Activated gamma-delta T cell treated with Interleukin-2 at 50 U/mL for 16 hours (primary cell): ENCODE data around the gene UROC1.

Experiments used
- DNase-seq: peaks from one replicate; pipeline ENCODE4 v3.0.0-alpha.2; 2020

The UROC1 gene

DNA sequence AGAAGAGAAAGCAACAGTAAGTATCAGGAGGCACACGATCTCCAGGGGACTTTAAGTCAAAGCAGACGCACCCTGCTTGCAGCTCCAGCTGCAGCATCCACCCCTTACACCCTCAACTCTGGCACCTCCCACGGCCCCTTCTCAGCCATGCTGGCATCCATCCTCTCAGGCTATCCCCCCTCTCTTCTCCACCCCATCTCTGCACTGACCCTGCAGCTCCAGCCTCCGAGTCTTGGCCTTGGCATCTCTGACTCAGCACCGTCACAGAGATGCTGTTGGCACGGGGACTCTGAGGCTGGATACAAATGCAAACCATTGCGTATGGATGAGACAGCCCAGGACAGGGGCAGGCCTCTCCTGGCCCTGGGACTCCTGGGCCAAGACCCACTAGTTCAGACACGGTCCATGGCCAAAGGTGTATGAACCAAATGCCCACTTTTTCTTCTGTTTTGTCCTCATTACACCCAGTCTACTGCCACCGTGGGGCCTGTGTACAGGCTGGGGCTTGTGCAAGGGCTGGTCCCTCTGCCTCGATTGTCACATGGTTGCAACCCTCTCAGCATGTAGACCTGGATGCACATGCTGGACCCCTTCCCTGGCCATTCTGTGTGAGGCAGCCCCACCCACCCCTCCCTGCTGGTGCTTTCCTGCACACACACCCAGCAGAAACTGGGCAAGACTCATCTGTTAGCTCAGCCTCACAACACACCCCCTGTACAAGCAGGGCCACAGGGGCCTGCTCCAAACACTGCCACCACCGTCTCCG lies 23.2 kb downstream of the UROC1 start:
- no peak for DNase-seq

DNA sequence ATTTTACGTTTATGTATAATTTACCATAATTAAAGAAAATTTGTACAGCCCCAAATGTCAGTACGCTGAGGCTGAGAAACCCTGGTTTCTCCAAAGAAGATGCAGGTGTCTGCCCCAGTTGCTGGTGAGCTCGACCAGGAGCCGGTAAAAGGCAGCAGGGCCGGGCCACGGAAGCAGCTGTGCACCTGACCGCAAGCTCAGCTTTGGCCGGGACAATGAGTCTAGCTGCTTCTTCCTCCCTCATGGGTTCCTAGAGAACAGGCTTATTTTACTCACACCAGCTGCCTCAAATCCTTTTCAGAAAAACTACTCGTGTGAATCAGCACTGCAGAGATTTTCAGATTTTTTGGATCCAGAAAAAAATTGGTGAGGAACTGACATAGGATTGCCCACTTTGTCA lies 23.8 kb downstream of the UROC1 start:
- DNase-seq, result no peak

DNA sequence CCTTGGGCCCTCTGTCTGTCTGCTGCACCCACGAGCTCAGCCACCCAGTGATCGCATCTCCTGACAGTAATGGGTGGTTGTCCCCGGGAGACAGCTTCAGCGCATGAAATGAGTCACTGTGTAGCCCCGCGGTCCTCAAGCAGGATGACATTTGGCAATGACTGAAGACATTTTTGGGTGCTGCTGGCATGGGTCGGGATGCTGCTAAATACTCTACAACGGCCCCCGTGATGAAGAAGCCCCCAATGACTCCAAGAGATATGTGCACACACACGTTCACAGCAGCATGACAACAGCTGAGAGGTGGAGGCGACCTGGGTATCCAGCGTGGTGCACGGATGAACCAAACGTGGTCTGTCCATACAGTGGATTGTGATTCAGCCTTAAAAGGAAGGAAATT lies 24.5 kb downstream of the UROC1 start:
- DNase-seq, result no peak

DNA sequence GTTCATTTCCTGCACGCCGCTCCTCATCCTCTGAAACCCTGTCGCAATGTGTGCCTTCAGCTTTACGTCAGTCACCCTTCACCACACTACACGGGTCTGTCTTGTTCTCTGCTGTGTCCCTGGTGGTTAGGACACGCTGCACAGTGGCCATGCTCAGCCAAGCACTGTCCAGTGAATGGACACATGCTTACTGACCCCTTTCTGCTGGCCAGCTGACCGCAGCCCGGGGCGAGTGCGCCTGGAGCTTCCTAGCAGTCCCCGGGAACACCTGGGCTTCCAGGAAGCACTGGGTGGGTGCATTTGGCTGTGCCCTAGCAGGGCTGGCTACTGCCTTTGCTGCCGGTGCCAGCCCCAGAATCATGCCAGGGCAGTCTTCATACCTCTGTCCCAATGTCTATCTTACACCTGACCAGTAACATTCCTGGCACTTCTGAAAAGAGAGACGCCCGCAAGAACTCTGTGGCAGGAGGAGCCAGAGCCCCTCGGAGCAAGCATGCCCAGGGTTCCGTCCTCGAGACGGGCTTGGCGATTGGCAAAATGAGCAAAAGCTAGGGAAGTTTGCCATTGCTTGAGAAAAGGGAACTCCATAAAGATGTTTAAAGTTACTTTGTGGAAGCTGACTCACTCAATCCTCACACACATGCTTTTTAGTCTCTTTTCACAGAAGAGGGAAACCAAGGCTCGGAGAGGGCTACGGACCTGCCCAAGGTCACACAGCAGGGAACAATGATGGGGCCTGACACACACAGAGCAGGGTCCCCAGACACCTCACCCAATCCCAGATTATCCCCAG lies 26.2 kb downstream of the UROC1 start:
- no peak for DNase-seq

DNA sequence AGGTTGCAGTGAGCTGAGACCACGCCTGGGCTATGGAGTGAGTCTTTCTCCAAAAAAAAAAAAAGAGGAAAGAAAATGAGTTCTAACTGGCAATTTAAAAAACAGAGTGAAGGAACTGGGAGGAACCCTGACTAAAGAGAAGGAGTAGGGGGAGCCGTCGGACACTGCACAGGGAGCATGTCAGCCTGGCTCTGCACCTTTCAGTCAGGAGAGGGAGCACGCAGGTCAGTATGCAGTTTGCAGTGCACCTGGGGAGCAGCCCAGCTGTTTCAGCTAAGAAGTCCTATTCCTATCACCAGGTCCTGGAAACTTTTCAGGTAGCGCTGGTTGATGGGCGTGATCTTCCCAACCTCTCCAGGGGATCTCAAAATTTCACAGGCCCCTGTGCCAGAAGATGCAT lies 27.0 kb downstream of the UROC1 start:
- DNase-seq, result no peak

DNA sequence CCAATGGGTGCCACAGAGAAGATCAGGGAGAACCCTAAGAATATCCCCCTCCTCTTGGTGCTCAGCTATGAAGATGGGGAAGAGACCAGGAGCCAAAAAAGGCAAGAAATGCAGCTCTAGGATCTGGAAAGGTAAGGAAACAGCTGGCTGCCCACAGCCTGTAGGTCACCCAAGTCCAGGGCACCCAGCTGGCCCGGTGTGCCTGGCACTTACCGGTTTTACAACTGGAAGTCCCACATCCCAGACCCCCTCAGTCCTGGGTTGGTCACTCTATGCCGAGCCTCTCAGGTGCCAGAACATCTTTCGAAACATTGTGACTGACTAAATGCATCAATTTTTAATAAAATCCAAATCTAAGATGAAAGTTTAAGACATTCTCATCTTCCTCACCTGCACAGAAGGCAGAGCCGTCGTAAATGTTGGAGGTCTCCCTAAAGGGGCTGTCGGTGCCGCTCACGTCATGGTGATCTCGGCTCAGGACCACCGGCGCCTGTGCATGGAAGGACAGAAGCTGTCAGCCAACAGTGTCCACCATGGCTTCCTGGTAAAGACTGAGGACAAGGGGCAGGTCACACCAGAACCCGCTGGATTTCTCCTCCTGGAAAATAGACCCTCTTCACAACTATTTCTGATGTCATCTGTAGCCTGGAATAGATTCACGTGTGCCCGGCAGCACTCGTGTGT lies 28.5 kb downstream of the UROC1 start:
- DNase-seq, result no peak

DNA sequence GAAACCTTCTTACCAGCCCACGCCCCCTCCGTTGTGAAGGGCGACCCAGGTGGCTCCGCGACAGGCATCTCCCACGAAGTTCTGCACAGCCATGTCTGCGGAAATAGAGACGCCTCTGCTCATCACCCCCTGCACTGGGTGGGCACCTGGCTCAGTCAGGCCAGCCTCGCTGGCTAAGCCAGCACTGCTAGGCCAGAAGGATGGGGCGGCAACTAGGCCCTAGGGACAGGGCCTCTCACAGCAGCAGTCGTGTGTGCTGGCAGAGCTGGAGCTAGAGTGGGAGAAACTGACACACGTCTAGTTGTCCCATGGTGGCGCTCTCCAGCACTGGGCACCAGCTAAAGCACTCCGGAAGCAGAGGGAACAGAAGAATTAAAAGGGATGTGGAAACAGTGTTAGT lies 29.4 kb downstream of the UROC1 start:
- no peak for DNase-seq

DNA sequence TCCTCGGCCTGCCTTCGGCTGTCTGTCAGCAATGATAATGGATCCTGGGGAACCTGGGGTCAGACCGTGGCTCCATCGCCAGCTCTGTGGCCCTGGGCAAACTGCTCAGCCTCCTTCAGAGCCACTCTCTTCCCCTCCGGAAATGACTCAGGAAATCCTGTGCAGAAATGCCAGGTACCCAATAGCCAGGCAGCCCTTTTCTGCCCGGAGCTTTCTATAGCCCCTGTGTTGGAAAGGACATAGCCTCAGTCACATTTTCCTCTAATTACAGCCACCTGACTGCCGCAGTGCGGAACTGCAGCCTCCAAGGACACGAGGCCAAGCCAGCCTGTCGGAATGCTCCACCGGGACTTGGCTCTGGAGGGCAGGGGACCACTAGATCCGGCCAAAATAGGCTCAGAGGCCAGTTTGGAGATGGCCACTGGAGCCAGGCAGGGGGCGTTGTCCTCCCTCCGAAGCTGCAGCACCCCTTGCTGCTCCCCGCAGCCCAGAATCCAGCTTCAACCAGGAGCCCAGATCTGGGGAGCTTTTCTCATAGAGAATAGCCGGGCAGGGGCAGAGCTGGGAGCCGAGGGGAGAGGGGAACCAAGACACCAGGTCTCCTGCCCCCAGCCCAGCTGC lies 30.3 kb downstream of the UROC1 start:
- DNase-seq, result no peak

DNA sequence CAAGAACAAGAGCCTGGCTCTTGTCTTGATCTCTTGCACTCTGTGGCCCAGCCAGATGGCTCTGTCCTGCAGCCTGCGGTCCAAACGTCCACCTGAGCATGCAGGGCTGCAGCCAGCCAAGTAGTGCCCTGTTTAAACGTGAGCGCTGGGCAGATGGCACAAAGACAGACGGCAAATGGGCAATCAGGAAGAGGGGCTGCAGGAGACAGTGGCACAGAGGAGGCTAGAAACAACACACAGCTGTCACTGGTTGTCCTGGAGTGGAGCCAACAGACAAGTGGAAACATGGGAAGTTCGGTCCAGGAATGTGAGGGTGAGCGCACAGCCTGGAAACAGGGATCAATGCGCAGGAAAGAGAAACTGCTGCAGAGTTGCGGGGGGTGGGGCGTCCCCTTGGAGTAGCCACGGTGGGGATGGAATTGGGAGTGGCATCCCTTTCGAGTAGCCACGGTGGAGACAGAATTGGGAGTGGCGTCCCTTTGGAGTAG lies 31.2 kb downstream of the UROC1 start:
- DNase-seq, result no peak

DNA sequence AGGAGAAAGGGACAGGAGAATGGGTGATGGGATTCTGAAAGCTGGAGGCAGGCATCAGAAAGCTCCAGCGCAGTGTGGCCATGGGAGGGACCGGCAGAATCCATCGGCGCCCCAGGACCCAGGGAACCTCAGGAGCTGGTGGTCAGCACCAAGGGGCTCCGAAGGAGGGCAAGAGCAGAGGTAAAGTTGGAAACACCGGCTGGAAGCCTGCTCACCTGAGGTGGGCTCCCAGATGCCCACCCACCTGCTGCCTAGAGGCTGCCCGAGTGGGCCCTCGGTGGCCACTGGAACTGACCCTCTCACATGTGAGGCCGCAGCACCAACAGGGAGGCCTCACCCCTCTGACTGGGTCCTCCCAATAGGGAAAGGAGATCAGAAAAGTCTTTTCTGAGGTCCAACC lies 31.6 kb downstream of the UROC1 start:
- DNase-seq, result no peak

DNA sequence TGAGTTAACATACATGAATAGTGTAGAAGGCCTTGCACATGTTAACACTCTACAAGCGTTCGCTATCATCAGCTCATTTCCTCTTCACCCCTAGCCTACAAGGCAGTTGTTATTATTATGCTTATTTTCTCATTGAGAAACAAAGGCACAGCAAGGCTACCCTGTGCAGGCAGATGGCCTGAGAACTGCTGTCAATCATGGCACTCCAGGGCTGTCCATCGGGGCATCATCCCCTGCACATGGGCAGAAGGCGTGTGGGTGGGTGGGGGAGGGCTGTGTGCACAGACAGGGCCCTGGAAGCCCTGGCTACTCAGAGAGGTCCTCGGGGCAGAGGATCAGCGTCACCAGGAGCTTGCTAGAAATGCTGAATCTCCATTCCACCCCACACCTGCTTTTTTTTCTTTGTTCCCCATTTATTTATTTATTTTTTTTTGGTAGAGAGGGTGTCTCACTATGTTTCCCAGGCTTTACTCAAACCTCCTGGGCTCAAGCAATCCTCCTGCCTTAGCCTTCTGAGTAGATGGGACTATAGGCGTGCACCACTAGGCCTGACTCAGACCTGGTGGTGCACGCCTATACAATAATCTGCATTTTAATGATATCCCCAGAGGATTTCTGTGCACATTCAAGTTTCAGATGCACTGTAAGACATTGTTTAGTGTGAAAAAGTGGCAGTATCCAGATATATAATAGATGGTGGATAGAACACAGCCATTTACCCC lies 32.2 kb downstream of the UROC1 start:
- DNase-seq, result no peak

DNA sequence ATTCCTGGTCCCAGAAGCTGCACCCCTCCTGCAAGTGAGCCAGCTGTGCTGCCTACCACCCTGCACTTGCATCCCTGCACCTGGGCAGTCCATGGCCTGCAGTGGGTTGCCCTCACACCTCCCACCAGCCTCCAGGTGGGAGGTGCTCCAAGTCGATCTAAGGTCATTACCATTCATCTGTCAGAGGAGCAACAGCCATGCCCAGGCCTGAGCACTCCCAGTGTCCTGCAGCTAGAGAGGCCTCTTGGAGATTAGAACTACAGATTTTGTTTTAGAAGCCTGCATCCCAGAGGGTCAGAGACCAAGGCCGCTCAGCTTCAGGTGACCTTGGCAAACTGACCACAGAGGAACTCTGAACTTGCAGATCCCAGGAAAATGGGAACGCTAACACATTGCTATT lies 32.9 kb downstream of the UROC1 start:
- DNase-seq, result no peak

DNA sequence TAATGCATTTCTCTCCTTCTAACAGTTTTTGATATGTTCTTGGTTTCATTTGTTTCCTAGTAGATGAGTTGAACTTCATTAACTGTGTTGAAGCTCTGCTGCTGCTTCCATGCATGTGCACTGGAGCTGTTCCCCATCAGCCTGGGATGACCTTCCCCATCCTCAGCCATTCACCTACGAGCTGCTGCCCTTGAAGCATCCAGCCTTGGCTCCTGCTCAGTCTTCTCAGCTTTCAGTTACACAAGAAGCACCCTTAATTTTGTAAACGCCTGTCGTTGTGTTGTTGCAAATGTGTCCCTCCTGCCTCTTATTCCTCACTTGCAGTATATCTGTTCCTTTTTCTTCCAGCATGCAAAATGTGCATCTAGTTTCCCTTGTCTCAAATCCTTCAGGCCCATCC lies 33.4 kb downstream of the UROC1 start:
- DNase-seq, result no peak

DNA sequence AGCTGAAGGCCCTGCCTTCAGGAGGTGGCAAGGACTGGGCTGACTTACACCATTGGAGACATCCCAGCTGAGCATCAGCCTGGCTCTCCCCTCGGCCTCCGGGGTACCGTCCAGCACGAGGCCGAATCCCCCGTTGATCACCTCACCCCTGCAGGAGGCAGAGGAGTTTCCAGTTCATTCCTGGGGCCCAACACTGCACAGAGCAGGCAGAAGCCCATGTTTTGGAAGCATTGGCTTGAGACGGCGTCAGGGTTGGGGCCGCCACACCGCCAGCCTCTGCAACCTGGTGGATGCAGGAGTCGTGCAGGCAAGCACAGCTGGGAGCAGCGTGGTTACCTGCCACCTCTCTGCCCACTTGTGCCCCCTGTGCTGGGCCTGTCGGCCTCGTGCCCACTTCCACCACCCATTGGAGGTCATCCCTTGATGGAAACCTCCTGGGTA lies 34.2 kb downstream of the UROC1 start:
- no peak for DNase-seq

DNA sequence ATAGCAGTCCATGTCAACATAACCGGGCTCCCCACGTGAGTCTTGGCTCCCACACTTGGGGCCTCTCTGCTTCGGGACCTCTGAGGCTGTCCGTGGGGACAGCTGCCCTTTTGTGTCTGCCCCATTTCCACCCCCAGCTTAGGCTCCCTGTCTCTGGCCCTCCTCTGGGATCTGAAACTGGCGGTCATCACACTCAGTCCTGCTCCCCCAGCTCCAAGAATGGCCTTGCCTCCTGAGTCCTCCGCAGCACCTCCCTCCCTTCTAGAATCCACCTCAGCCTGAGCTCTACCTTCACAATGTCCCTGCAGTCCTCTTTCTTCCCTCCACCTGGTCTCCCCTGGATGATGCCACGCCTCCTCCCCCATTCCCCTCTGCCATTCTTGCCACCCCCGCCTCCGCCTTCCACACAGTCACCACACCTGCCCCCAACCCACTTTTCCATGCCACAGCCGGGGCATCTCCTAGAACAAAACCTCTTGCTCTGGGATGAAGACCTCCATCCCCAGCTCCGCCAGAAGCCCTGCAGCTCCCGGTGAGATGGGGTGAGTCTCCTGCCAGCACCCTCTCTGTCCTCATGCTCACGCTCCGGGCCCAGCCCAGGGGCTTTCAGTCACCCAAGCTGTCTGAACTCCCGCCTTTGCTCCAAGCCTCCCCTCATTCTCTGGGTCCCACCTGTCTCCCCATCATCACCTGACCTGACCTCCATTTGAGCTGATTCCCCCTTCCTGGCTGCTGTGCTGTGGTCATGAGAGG lies 34.9 kb downstream of the UROC1 start:
- no peak for DNase-seq

DNA sequence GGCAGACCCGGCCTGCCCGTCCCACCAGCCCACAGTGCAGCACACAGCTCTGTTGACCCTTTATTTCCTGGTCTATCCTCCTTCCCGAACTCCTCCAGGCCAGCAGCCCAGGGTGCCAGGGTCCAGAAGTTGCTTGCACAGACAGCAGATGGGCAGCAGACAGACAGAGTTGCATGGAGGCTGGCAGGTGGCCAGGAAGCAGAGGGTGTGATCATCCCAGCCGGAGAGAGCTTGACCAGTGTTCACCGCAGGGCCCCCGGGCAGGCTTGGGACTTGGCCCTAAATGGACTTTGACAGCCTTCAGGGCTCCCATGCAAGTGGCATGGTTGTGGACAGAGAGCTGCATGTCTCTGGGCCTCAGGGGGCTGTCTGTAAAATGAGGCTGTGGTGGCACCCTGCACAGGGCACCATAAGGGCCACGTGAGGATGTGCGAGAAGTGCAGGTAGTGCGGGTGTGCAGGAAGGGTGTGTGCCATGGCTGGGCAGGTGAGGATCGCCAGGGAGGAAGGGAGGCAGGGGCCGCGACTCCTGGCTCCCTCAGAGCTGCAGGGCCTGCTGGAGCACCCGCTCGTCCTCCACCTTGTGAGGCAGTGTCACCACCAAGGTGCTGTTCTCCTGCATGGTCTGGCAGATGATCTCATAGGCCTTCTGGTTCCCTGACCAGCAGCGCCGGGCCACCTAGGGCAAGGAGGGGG lies 35.6 kb downstream of the UROC1 start:
- DNase-seq, result no peak

DNA sequence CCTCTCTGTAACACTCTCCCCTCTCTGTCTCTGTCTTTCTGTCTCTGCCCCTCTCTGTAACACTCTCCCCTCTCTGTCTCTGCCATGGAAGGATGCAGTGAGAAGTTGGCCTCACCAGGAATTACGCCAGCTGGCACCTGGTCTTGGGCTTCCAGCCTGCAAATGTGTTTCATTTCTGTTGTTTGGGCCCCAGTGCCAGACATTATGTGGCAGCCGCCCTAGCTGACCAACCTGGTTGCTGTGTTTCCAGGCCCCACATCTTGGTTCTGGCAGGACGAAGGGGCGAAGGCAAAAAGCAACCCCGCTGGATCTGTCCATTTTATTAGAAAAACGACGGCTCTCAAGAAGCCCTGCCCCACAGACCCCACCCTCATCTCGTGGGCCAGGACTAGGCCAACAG lies 36.7 kb downstream of the UROC1 start:
- DNase-seq, result no peak

DNA sequence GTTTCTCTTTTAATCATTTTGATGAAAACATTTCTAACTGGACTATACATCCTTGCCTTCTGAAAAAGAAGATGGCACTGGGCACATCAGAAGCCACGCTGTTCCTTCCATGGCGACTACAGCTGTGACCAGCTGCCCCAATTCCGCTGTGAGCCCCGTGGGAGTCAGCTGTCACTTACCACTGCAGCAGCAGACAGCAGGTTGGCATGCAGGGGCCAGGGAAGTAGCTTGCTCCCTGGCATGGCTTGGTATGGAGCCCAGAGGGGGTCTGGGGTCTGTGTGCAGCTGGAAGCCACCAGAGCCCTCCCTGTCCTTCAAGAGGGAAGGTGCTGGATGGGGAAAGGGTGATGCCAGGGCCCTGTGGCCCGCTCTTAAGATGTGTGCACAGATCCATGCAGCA lies 37.4 kb downstream of the UROC1 start:
- DNase-seq, result no peak

DNA sequence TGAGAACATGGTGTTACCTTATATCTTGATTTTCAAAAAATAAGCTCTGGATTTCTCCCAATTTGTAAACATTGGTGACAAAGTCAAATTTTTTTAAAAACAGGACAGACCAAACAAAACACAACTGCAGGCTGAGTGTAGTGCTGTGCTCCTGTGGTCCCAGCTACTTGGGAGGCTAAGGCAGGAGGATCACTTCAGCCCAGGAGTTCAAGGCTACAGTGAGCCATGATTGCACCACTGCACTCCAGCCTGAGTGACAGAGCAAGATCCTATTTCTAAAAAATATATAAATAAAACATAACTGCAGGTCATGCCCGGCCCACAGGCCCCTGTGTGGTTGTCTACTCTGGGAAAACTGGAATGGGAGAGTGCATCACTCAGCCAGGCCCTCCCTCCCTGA lies 37.9 kb downstream of the UROC1 start:
- no peak for DNase-seq

DNA sequence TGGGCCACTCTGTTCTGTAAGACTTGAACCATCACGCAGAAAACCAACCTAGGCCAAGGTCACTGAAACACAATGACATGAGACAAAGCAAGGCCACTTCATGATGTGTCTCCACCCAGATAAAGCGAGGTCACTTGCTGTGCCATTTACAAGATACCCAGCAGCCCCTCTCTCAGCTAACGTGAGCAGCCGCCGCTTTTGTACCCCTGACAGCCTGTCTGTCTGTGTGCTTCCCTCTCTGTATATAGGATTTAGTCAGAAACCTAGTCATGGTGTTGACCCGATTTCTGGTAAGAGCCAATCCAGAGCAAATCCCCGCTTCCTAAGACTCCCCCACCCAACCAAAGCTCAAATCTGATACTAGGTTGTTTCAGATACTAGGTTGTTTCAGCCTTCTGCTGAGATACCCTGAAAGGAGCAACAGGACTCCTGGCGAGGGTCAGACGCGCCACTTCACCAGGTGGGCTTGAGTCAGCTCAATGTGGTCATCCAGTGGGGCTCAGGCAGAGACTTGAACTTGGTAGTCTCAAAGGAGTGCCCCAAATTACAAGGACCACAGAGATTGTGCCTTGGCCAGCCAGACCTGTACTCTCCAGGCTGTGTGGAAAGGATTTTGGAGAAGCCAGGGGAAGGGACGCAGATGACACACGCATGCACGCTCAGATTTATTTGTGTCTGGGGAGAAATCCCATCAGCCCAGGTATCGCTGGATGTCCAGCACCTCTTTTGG lies 38.8 kb downstream of the UROC1 start:
- DNase-seq, result no peak

DNA sequence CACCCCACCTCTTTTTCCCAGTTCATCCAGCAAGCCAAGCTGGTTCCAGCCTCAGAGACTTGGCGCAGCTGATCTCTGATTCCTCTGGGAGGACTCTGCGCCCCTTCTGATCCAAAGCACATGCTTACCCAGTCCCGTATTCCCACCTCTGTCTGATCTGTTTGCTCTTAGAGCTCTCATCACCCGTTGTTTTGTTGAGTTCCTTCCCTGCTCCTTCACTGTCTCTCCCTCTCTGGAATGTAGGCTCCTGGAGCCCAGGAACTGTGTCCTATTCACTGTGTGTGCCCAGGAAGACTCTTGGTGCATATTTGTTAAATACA lies 40.6 kb downstream of the UROC1 start:
- no peak for DNase-seq
